Measurements from ENCODE around the gene PEPD.

PEPD gene

GRCh38 chr19:33447336-33448158, 74.0 kb downstream of the PEPD start:
- TF ChIP-seq CTCF (IDR thresholded peaks at IDR 0.05; ENCODE audit: low read depth, low read length, missing control alignments) = no peak
- no peak overlapping the region for H3K4me3 ChIP-seq (replicated peaks; ENCODE audit: low read depth, low read length)
- no peak for DNase-seq (ENCODE audit: extremely low read depth, low read depth)

DNA sequence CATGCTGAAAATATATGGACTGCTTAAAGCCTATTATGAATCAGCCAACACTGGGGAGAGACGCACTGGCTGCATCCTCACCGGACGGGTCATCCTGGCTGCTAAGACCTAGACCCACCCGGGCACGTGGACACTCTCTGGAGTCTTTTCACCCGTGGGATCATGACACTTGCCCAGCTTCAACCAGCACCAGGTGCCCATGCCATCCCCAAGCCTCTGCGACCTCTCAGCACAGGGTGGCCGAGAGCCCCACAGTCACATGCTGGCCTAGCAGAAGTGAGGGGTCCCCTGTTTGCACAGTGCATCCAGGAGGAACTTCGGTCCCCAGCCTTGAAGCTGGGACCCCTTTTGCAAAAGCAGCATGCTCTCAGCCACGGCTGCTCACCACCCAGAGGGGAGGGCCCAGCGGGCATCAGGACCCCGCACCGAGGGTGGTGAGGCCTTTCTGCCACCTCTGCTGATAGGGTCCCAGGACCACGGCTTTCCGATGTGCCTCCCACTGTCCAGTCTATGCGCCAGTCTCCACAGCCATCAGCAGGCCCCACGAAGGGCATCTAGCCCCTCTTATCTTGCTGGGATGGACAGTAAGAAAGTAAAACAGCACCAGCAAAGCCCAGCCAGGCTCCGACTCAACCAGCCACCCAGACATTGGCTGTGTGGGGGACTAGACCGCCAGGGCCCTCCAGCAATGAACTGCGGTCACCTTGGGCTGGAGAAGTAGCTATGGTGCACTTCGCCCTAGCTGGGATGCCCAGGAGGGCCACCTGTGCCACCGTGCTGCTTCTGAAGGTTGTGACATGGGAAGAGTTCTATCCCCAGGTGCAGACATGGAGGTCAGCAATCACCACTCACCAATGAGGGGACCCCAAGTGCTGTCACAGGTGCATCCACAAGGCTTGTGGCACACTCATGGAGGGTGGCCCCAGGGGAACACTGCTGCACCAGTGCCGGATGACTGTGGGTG, 75.0 kb downstream of the PEPD start:
- no peak for TF ChIP-seq CTCF (IDR thresholded peaks at IDR 0.05; ENCODE audit: low read depth, low read length, missing control alignments)
- H3K4me3 ChIP-seq (replicated peaks; ENCODE audit: low read depth, low read length) = no peak overlapping the region
- DNase-seq (ENCODE audit: extremely low read depth, low read depth) = no peak

GRCh38 chr19:33445442-33446329, 75.9 kb downstream of the PEPD start:
- no peak overlapping the region for H3K4me3 ChIP-seq (replicated peaks; ENCODE audit: low read depth, low read length)
- DNase-seq (ENCODE audit: extremely low read depth, low read depth) = no peak
- no peak for TF ChIP-seq CTCF (IDR thresholded peaks at IDR 0.05; ENCODE audit: low read depth, low read length, missing control alignments)

DNA sequence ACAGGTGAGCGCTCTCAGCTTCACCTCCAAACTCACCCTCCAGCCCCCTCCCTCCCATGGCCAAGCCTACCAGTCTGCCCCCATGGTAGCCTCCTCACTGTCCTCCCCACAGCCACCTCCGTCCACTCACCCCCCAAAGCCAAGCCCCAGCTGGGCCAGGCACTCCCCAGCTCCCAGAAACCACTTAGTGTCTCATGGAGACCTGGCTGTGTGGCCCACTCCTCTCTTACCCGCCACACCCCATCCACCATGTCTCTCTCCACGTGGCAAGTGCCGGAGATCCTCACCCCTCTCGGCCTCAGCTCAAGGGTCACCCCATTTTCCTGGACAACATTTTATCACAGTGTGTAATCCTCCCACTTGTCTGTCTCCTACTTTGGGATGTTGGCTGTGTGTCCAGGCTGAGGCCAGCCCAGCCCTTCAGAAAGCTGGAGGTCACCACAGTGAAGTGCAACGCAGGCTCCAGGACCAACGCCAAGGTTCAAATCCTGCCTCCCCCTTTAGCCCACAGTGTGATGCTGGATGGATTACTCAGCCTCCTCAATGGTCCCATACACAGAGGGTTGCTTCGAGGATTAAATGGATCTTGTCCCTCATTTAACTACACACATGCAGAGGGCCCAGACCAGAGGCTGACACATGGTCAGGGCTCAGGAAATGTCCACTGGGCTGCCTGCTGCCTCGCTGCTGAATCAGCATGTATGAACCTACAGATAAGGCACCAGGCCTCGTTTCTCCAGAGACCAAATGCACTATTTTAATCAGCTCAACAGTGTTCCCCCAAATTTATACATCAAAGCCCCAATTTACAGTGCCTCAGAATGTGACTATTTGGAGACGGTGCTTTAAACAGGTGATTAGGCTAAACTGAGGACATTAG, 76.8 kb downstream of the PEPD start:
- DNase-seq (ENCODE audit: extremely low read depth, low read depth) = no peak
- TF ChIP-seq CTCF (IDR thresholded peaks at IDR 0.05; ENCODE audit: low read depth, low read length, missing control alignments) = no peak
- H3K4me3 ChIP-seq (replicated peaks; ENCODE audit: low read depth, low read length) = no peak overlapping the region

DNA sequence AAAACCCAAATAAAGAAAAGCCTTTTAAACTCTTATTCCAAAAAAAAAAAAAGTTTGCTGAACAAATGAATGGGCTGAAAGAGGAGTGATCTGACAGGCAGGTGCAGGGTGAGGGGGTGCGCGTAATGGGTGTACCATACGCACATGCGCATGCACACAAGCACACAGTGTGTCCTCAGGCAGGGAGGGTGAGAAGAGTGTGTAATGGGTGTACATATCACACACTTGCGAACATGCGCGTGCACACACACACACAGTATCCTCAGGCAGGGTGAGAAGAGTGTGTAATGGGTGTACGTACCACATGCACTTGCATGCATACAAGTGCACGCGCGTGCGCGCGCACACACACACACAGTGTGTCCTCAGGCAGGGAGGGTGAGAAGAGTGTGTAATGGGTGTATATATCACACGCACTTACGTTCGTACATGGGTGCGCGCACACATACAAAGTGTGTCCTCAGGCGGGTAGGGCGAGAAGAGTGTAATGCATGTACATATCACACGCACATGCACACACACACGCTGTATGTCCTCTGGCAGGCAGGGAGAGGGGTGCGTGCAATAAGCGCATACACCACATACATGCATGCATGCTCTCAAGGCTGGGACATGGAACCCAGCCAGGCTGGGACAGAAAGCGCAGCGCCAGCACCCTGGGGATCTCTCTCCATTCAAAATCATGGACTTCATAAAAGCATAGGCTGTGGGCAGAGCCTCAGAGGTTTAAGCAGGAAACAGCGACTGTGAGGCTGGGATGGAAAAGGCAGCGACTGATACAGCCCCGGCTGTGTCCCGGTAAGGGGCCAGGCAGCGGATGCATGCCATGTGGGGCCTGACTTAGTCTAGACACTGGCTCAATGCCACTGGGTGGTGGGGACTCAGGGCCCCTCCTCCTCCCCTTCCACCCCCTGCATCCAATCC, 77.7 kb downstream of the PEPD start:
- no peak for TF ChIP-seq CTCF (IDR thresholded peaks at IDR 0.05; ENCODE audit: low read depth, low read length, missing control alignments)
- no peak for DNase-seq (ENCODE audit: extremely low read depth, low read depth)

More for the DNA sequence above, 77.7 kb downstream of the PEPD start:
- no peak overlapping the region for H3K4me3 ChIP-seq (replicated peaks; ENCODE audit: low read depth, low read length)
